NCI-H526 treated with DMSO at 0.1 percent for 48 hours (cell line): ENCODE measurements around the gene BCLAF1.
A peak's percentile ranks its signal among the peaks of the same experiment; 100 is the strongest.
"Not testable (repeated sequence)": the region's sequence is repeated elsewhere in the genome, so short reads cannot be mapped to it uniquely, and the experiment has no call there.

Experiments used
- DNase-seq: peaks from one replicate; lab custom pipeline; 2025; lab: John Stamatoyannopoulos, UW

Gene BCLAF1

DNA sequence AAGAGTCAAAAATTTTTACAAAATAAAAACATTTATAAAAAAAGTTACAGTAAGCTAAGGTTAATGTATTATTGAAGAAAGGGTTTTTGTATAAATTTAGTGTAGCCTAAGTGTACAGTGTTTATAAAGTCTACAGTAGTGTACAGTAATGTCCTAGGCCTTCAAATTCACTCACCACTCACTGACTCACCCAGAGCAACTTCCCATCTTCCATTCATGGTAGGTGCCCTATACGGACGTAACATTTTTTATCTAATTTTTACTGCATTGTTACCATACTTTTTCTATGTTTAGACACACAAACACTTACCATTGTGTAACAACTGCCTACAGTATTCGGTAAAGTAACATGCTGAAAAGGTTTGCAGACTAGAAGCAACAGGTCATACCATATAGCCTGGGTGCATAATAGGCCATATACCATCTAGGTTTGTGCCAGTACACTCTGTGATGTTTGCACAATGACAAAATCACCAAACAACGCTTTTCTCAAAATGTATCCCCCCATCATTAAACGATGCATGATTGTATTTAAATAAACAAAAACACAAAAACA lies 45.5 kb downstream of the BCLAF1 start:
- no peak for DNase-seq

- DNase-seq = no peak
Observed at GRCh38 chr6:136236466-136237293, 53.0 kb downstream of the BCLAF1 start.

GRCh38 chr6:136235233-136235564 lies 54.4 kb downstream of the BCLAF1 start:
- DNase-seq = peak; percentile 68

DNA sequence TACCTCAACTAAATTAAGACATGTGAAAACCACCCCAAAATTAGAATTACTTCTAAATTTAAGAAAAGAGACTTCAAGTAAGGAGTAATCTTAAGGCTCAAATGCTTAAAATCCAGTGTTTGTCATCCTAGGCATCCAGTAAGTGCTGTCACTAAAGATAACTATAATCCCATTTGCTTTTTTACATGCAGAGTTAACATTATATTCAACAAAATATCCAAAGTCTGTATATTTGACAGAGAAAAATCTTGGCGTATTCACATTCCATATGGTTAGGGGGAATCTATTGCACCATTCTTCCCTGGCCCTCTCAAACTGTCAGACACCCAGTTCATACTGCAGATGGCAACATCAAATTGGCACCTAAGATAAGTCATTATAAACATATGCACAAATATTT lies 56.9 kb downstream of the BCLAF1 start:
- no peak for DNase-seq

DNA sequence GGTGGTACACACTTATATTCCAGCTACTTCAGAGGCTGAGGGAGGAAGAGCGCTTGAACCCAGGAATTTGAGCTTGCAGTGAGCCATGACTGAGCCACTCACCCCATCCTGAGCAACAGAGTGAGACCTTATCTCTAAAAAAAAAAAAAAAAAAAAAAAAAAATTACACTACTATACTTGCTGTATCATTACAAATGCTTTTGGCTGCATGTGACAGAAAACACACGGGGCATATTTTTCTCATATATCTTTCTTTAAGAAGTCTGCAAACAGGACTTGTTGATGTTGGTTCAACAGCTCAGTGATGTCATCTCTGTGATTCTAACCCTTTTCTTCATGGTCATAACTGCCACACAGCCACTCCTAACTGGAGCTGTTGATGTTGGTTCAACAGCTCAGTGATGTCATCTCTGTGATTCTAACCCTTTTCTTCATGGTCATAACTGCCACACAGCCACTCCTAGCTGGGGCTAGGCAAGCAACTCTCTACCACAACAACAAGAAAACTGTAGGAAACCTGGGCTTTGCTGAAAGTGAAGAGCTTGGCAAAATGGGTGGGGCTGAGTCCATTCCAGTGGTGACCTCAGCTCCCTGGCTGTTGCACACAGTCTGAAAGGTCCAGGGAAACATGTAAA lies 59.3 kb downstream of the BCLAF1 start:
- DNase-seq = no peak

DNA sequence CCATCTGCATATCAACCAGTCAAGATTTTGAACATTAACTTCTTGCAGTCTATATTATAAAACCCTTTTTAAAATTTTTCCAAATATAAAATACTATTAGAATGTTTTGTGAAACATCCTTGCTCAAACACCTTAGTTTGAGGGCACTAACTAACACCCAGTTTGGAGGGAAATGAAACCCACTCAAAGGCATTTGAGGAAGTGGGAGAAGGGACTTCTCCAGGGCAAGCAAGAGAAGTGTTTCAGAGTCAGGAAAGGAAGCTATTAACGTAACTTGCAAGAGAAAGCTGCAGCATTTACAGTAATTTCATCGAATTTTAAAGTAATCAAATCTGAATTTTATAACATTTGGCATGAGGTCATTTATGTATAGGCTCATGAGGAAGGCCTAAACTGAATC lies 60.8 kb downstream of the BCLAF1 start:
- DNase-seq = no peak

GRCh38 chr6:136226674-136227377 lies 62.8 kb downstream of the BCLAF1 start:
- no peak for DNase-seq

- DNase-seq = peak; percentile 16
Observed at GRCh38 chr6:136226027-136226673, 63.5 kb downstream of the BCLAF1 start.

DNA sequence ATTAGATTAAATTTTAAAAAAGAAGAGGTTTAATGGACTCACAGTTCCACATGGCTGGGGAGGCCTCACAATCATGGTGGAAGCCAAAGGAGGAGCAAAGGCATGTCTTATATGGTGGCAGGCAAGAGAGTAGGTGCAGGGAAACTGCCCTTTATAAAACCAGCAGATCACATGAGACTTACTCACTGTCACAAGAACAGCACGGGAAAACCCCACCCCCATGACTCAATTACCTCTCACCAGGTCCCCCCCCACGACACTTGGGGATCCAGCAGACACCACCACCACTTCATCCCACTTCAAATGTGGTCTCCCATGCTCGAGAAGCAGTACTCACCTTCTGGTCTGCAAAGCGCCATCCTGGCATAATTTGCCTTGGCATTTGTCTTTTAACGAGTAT lies 64.2 kb downstream of the BCLAF1 start:
- DNase-seq = no peak

DNA sequence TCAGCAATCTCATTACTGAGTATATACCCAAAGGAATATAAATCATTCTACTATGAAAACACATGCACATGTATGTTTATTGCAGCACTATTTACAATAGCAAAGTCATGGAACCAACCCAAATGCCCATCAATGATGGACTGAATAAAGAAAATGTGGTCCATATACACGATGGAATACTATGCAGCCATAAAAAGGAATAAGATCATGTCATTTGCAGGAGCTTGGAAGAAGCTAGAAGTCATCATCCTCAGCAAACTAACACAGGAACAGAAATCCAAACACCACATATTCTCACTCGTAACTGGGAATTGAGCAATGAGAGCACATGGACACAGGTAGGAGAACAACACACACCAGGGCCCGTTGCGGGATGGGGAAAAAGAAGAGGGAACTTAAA lies 64.7 kb downstream of the BCLAF1 start:
- not testable (repeated sequence) for DNase-seq

DNA sequence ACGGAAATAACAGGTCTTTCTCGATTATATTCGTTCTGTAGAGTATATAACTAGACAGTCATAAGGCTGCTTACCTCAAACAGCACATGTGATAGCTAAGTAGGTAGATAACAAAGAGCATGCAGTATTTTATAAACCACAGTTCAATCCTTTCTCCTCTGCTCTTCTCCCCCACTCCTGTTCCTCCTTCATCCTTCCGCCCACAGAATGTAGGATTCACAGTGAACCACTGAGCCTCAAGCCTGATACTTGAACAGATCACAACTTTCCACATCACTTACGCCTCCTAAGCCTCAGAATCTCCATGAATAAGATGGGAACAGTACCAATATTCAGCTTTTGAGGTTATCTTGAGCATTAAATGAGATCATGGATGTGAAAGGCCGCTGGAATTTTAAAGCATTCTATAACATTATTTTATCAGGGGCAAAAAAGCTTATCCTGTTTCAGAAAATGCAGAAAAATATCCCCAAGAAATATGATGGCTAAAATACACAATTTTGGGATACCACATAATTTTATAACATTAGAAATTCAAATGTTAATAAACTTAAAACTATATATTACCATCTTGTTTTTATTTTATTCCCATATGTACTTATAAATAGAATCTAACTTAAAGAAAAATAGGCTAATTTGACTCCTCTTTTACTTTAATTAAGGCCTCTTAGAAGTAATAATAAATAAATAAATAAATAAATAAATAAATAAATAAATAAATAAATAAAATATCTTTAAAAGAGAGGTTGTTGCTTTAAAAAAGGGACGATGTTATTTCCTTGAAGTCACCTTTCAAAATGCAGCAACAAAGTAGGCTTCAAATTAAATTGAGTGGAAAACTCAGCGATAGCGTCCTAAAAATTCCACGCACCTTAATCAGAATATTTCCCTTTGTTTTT lies 72.9 kb downstream of the BCLAF1 start:
- no peak for DNase-seq

- DNase-seq = no peak
Observed at GRCh38 chr6:136213853-136214252, 75.8 kb downstream of the BCLAF1 start.

DNA sequence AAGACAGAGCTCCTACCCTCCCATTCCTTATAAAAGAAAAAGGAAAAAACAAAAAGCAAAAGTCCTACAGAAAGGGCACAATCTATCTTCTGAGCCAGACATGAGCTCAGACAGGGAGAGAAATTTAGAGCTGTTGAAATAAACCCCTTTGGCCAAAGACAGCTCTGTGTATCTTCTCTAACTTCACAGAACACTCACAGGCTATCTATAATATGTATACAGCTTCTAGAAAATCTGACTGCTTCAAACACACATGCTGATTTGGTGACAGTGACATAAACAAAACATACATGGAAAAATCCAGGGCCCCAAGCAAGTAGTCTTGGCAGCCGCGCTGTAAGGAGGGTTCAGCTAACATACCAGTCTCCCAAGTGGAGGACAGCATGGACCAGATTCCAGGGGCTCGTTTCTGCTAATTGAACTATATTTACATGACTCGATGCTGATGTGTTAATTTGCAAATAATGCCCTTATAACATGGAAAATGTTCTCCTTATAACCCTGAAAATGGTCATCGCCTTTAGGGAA lies 76.6 kb downstream of the BCLAF1 start:
- DNase-seq = no peak

DNA sequence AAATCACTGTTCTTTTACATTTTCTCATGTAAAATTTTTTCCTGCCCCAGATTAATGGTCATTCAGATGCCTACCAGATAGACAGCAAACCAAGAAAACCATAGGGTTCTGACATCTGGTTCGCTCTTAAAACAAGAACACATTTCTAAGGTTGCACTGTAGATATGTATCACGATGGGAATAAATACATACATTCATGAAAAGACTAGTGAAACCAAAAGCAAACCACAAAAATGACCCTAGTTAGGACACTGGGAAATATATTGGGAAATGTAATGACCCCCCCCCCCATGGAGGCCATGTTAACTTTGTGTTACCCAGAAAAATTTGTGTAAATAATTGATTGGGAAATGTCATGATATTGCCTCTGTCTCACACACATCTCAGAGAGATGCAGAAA lies 77.0 kb downstream of the BCLAF1 start:
- no peak for DNase-seq

DNA sequence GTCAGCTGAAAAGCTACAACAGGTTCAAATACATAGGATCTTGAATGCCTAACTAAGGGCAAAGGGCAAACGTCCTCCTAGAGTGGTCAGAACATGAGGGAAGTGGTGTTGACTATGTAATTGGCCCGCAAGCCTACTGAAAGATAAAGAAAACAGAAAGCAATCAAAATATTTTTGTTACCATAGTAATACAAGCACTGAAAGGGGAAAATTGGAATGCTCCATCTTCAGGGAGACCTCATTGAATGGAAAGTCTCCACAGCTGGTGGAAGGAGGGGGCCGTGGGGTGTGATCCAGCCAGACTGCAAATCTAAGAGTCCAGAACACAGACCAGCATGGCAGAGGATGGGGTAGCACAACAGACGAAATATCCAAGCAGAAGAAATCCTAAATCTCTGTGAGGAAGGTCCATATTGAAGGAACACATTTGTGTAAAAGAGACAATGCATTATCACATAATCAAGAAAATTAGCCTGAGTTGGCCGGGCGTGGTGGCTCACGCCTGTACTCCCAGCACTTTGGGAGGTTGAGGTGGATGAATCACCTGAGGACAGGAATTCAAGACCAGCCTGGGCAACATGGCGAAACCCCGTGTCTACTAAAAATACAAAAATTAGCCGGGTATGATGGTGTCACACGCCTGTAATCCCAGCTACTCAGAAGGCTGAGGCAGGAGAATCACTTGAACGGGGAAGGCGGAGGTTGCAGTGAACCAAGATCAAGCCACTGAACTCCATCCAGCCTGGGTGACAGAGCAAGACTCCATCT lies 79.1 kb downstream of the BCLAF1 start:
- DNase-seq = no peak

DNA sequence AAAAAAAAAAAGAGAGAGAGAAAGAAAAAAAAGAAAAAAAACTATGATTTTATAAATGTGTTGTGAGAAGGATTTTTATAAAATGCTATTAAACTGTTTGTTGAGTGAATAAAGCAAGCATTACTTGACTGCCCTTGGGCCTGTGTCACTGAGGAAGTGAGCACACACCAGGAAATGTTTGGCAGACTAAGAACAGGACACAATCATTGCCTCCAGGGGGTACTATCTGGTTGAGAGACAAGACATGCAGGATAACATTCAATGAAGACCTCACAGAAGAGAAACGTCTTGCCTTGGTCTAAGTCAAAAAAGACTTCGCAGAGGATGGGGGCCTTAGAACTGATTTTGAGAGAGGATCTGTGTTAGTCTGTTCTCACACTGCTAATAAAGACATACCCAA lies 80.2 kb downstream of the BCLAF1 start:
- DNase-seq = no peak

DNA sequence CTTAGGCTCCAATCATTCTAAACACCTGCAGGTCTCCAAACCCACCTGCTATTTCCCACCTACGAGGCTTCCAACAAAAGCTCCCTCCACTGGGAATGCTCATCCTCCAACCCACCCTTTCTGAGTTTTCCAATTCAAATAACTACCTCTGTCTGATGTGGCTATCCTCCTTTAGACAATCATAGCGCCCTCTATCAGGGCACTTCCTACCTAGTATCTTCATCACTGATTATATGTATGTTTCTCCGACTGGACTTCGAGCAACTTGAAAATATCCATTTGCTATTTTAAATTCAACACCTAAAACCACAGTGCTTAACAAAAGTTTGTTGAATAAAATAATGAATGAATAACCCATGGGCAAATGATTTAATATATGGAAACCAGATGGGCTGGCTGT lies 80.9 kb downstream of the BCLAF1 start:
- DNase-seq = no peak
